G401.6 (cell line): ENCODE measurements around the gene NCMAP.
"Not testable (repeated sequence)": the region's sequence is repeated elsewhere in the genome, so short reads cannot be mapped to it uniquely, and the experiment has no call there.

Source experiments
- FAIRE-seq: peaks from 2 replicates; lab custom pipeline; 2012; peaks lifted over from hg19 to GRCh38; lab: Jason Lieb, UNC

Gene NCMAP

GRCh38 chr1:24541711-24542346, 14.1 kb upstream of the NCMAP start:
- FAIRE-seq: no peak

GRCh38 chr1:24544239-24544638, 11.6 kb upstream of the NCMAP start:
- FAIRE-seq: no peak

- no peak for FAIRE-seq
Measured at GRCh38 chr1:24545662-24546061, 10.2 kb upstream of the NCMAP start.

- FAIRE-seq: no peak
Measured at GRCh38 chr1:24547195-24547594, 8.7 kb upstream of the NCMAP start.

- no peak for FAIRE-seq
Measured at GRCh38 chr1:24548070-24548469, 7.8 kb upstream of the NCMAP start.

GRCh38 chr1:24549210-24549609, 6.7 kb upstream of the NCMAP start:
- FAIRE-seq: not testable (repeated sequence)

GRCh38 chr1:24551290-24551959, 4.5 kb upstream of the NCMAP start:
- FAIRE-seq: no peak

- no peak for FAIRE-seq
Measured at GRCh38 chr1:24551960-24552571, 3.8 kb upstream of the NCMAP start.

GRCh38 chr1:24553931-24554330, 2.0 kb upstream of the NCMAP start:
- FAIRE-seq: no peak

GRCh38 chr1:24554714-24555113, 1.2 kb upstream of the NCMAP start:
- FAIRE-seq: no peak

- no peak for FAIRE-seq
Measured at GRCh38 chr1:24556414-24556795, 518 bp downstream of the NCMAP start.

GRCh38 chr1:24557220-24557619, 1.3 kb downstream of the NCMAP start:
- no peak for FAIRE-seq

GRCh38 chr1:24557711-24558131, 1.8 kb downstream of the NCMAP start:
- FAIRE-seq: no peak

GRCh38 chr1:24558455-24558854, 2.6 kb downstream of the NCMAP start:
- FAIRE-seq: no peak

GRCh38 chr1:24558902-24559791, 3.3 kb downstream of the NCMAP start:
- no peak for FAIRE-seq

GRCh38 chr1:24560361-24560760, 4.5 kb downstream of the NCMAP start:
- FAIRE-seq: no peak

GRCh38 chr1:24562625-24563024, 6.7 kb downstream of the NCMAP start:
- FAIRE-seq: no peak

GRCh38 chr1:24564695-24565094, 8.8 kb downstream of the NCMAP start:
- no peak for FAIRE-seq

GRCh38 chr1:24566236-24566867, 10.5 kb downstream of the NCMAP start:
- FAIRE-seq: no peak

GRCh38 chr1:24567792-24568388, 12.0 kb downstream of the NCMAP start:
- FAIRE-seq: no peak

- no peak for FAIRE-seq
Measured at GRCh38 chr1:24568475-24568874, 12.6 kb downstream of the NCMAP start.
